H9 (cell line): ENCODE measurements around the gene VDR. TPM values are rescaled to one million over a fixed set of nuclear protein-coding genes. Genes with fewer than 3 reads are reported as not detected.

Experiments
- DNase-seq: peaks from one replicate; pipeline ENCODE4 v3.0.0-alpha.2; 2017
- H2AFZ ChIP-seq: one replicate; pipeline ENCODE4 v1.6.1; 2013; ENCODE audit warnings: mild to moderate bottlenecking, low read length, control low read depth, moderate library complexity
- H2AK5ac ChIP-seq: 2 replicates; pipeline ENCODE4 v1.6.1; 2013; ENCODE audit warnings: low read length, control low read depth, mixed read lengths; ENCODE audit not compliant: insufficient read length
- H2BK120ac ChIP-seq: one replicate; pipeline ENCODE4 v1.6.1; 2013; ENCODE audit warnings: low read depth, mild to moderate bottlenecking, low read length, control low read depth, inconsistent platforms; ENCODE audit not compliant: poor library complexity, severe bottlenecking
- H2BK12ac ChIP-seq: 2 replicates; pipeline ENCODE4 v1.6.1; 2013; ENCODE audit warnings: low read length, control low read depth, mixed read lengths, low read depth; ENCODE audit not compliant: insufficient read length
- H2BK15ac ChIP-seq: 2 replicates; pipeline ENCODE4 v1.6.1; 2013; ENCODE audit warnings: low read depth, low read length, control low read depth
- H2BK20ac ChIP-seq: one replicate; pipeline ENCODE4 v1.6.1; 2013; ENCODE audit warnings: low read depth, mild to moderate bottlenecking, low read length, control low read depth, inconsistent platforms; ENCODE audit not compliant: poor library complexity, severe bottlenecking
- H2BK5ac ChIP-seq: 2 replicates; pipeline ENCODE4 v1.6.1; 2013; ENCODE audit warnings: low read length, control low read depth, mixed read lengths; ENCODE audit not compliant: insufficient read length
- H3K14ac ChIP-seq: 2 replicates; pipeline ENCODE4 v1.6.1; 2013; ENCODE audit warnings: low read length, control low read depth; ENCODE audit not compliant: insufficient read depth
- H3K18ac ChIP-seq: 2 replicates; pipeline ENCODE4 v1.6.1; 2013; ENCODE audit warnings: low read depth, mild to moderate bottlenecking, mixed read lengths, low read length, control low read depth; ENCODE audit not compliant: insufficient read length
- H3K23ac ChIP-seq: 2 replicates; pipeline ENCODE4 v1.6.1; 2013; ENCODE audit warnings: low read length, control low read depth, mixed read lengths, low read depth; ENCODE audit not compliant: insufficient read length
- H3K23me2 ChIP-seq: 2 replicates; pipeline ENCODE4 v1.6.1; 2013; ENCODE audit warnings: low read depth, mild to moderate bottlenecking, mixed read lengths, low read length, control low read depth; ENCODE audit not compliant: insufficient read length, poor library complexity, severe bottlenecking
- H3K27ac ChIP-seq: 2 replicates; pipeline ENCODE4 v1.5.1; 2013; ENCODE audit warnings: low read length, control low read depth, mixed read lengths, low read depth; ENCODE audit not compliant: insufficient read length
- H3K27me3 ChIP-seq: 2 replicates; pipeline ENCODE4 v1.6.1; 2013; ENCODE audit warnings: low read length, control low read depth, inconsistent platforms; ENCODE audit not compliant: insufficient read depth
- H3K4ac ChIP-seq: 2 replicates; pipeline ENCODE4 v1.6.1; 2013; ENCODE audit warnings: low read depth, mild to moderate bottlenecking, control low read depth, inconsistent platforms, low read length, moderate library complexity
- H3K4me1 ChIP-seq: 2 replicates; pipeline ENCODE4 v1.6.1; 2013; ENCODE audit warnings: low read length, control low read depth, inconsistent platforms; ENCODE audit not compliant: insufficient read depth
- H3K4me2 ChIP-seq: 2 replicates; pipeline ENCODE4 v1.6.1; 2013; ENCODE audit warnings: low read length, control low read depth, mixed read lengths; ENCODE audit not compliant: insufficient read length, insufficient read depth
- H3K56ac ChIP-seq: 2 replicates; pipeline ENCODE4 v1.6.1; 2013; ENCODE audit warnings: low read depth, mild to moderate bottlenecking, mixed read lengths, low read length, control low read depth; ENCODE audit not compliant: insufficient read length
- H3K79me1 ChIP-seq: 2 replicates; pipeline ENCODE4 v1.6.1; 2013; ENCODE audit warnings: low read depth, mild to moderate bottlenecking, moderate library complexity, low read length, control low read depth, inconsistent platforms; ENCODE audit not compliant: insufficient read depth, poor library complexity, severe bottlenecking
- H3K79me2 ChIP-seq: 2 replicates; pipeline ENCODE4 v1.6.1; 2013; ENCODE audit warnings: low read length, control low read depth, inconsistent platforms; ENCODE audit not compliant: insufficient read depth
- H3K9ac ChIP-seq: 2 replicates; pipeline ENCODE4 v1.6.1; 2013; ENCODE audit warnings: low read length, control low read depth, mixed read lengths; ENCODE audit not compliant: insufficient read length; ENCODE audit errors: extremely low read depth
- H3K9me3 ChIP-seq: one replicate; pipeline ENCODE4 v1.6.1; 2013; ENCODE audit warnings: low read depth, low read length, inconsistent platforms; ENCODE audit not compliant: control insufficient read depth
- H3T11ph ChIP-seq: one replicate; pipeline ENCODE4 v1.6.1; 2013; ENCODE audit warnings: mild to moderate bottlenecking, low read length, control low read depth, inconsistent platforms
- H4K20me1 ChIP-seq: one replicate; pipeline ENCODE4 v1.6.1; 2013; ENCODE audit not compliant: control insufficient read depth, insufficient read length, insufficient read depth
- H4K5ac ChIP-seq: 2 replicates; pipeline ENCODE4 v1.6.1; 2013; ENCODE audit warnings: low read depth, mild to moderate bottlenecking, mixed read lengths, low read length, control low read depth; ENCODE audit not compliant: insufficient read length
- H4K8ac ChIP-seq: replicated peaks from 2 replicates; pipeline ENCODE4 v1.6.1; 2013; ENCODE audit warnings: low read length, control low read depth, mixed read lengths, low read depth; ENCODE audit not compliant: insufficient read length
- H4K91ac ChIP-seq: 2 replicates; pipeline ENCODE4 v1.6.1; 2013; ENCODE audit warnings: low read depth, mild to moderate bottlenecking, moderate library complexity, mixed read lengths, low read length, control low read depth; ENCODE audit not compliant: insufficient read length
- H3K27ac Mint-ChIP-seq, 3 experiments: 2 replicates in 2 of 3; 3 replicates in 1 of 3; pipeline ENCODE4 v1.8.0; 2020 to 2021; ENCODE audit warnings: mixed read lengths in 3 of 3, mild to moderate bottlenecking in 1 of 3, moderate library complexity in 1 of 3
- H3K27me3 Mint-ChIP-seq: 2 replicates; pipeline ENCODE4 v1.8.0; 2021; ENCODE audit warnings: low read depth, mild to moderate bottlenecking, moderate library complexity, mixed read lengths
- H3K36me3 Mint-ChIP-seq, 3 experiments: 2 replicates in 2 of 3; 3 replicates in 1 of 3; pipeline ENCODE4 v1.8.0; 2020 to 2021; ENCODE audit warnings: low read depth in 3 of 3, mixed read lengths in 3 of 3; ENCODE audit not compliant: insufficient read depth in 1 of 3
- H3K4me1 Mint-ChIP-seq, 2 experiments: 2 replicates each; pipeline ENCODE4 v1.8.0; 2020; ENCODE audit warnings: mixed read lengths in 2 of 2
- H3K4me3 Mint-ChIP-seq, 2 experiments: 2 replicates in 1 of 2; 3 replicates in 1 of 2; pipeline ENCODE4 v1.8.0; 2020 to 2021; ENCODE audit warnings: mild to moderate bottlenecking in 2 of 2, mixed read lengths in 2 of 2, moderate library complexity in 1 of 2
- H3K9me3 Mint-ChIP-seq, 2 experiments: 2 replicates in 1 of 2; 3 replicates in 1 of 2; pipeline ENCODE4 v1.8.0; 2020; ENCODE audit warnings: mild to moderate bottlenecking in 2 of 2, mixed read lengths in 2 of 2, moderate library complexity in 1 of 2
- WGBS: extraction: QIAGEN DNeasy Blood & Tissue Kit; methylation state at CpG from one replicate; pipeline ENCODE4 v1.1.7; 2013; ENCODE audit warnings: missing lambda C conversion rate, low lambda C conversion rate, mixed read lengths; ENCODE audit not compliant: insufficient read length; ENCODE audit errors: extremely low coverage; 5-methylcytosine and 5-hydroxymethylcytosine counted together
- total RNA-seq: library from RNA; stranded (reverse); gene quantifications from 2 replicates; pipeline ENCODE4 v1.2.1, GENCODE V29; 2021
- TF ChIP-seq, protein P1 (sequence below): fragments of 200-600 bp; sonication (generic); conservative IDR thresholded peaks from 3 replicates; pipeline ENCODE4 v1.8.0; 2021; ENCODE audit warnings: antibody characterized with exemption, mild to moderate bottlenecking

VDR gene
- total RNA-seq, 1 experiment from 2014 or later: 0.61 TPM

DNA sequence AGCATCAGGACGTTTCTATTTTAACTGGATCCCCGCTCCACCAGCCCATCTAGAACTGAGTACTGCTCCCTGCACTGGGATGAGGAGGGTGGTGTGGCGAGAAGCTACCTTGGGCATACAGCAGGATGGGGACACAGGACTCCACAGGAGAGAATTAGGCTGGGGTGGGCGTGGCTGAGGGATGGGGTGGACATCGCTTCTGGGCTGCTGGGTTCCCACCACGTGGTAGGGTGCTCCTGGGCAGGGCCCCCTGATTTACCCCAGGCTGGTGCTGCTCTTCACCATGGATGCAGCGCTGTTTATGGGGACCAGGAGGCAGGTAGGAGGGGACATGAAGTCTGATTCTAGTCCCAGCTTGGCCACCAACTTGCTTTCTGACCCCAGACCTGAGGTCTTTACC, 41.9 kb downstream of the VDR start:
- Histone ChIP-seq H2AK5ac (no peak overlapping the region), H4K91ac (no peak overlapping the region), H4K8ac (no peak overlapping the region), H3K79me1 (no peaks in the 10 kb centered on the region), H4K5ac (no peak overlapping the region), H3K4ac (no peak overlapping the region), H2BK15ac (no peak overlapping the region), H3K4me2 (no peak overlapping the region), H2BK120ac (no peak overlapping the region), H2BK5ac (no peak overlapping the region), H3K27me3 (no peaks in the 10 kb centered on the region), H2BK12ac (no peak overlapping the region), H3K4me1 (no peaks in the 10 kb centered on the region), H3K9ac (no peak overlapping the region), H3K9me3 (no peaks in the 10 kb centered on the region), H3K14ac (no peak overlapping the region), H4K20me1 (no peaks in the 10 kb centered on the region), H3K79me2 (no peaks in the 10 kb centered on the region), H3K56ac (no peak overlapping the region), H3K27ac (no peak overlapping the region), H3T11ph (no peak overlapping the region), H3K23ac (no peak overlapping the region), H2AFZ (no peak overlapping the region), H3K23me2 (no peaks in the 10 kb centered on the region), H2BK20ac (no peak overlapping the region), H3K18ac (no peak overlapping the region)
- no CpG with 5 or more reads among the region's 7 CpGs for WGBS
- Mint-ChIP-seq H3K9me3 (no peaks in the 10 kb centered on the region; a peak in 1 of 5 replicates), H3K4me3 (no peak overlapping the region), H3K36me3 (no peaks in the 10 kb centered on the region), H3K27ac (no peak overlapping the region), H3K27me3 (peaks cover 5% of the 10 kb centered on the region), H3K4me1 (no peaks in the 10 kb centered on the region)
- no peak for DNase-seq
- TF ChIP-seq, protein P1, sequence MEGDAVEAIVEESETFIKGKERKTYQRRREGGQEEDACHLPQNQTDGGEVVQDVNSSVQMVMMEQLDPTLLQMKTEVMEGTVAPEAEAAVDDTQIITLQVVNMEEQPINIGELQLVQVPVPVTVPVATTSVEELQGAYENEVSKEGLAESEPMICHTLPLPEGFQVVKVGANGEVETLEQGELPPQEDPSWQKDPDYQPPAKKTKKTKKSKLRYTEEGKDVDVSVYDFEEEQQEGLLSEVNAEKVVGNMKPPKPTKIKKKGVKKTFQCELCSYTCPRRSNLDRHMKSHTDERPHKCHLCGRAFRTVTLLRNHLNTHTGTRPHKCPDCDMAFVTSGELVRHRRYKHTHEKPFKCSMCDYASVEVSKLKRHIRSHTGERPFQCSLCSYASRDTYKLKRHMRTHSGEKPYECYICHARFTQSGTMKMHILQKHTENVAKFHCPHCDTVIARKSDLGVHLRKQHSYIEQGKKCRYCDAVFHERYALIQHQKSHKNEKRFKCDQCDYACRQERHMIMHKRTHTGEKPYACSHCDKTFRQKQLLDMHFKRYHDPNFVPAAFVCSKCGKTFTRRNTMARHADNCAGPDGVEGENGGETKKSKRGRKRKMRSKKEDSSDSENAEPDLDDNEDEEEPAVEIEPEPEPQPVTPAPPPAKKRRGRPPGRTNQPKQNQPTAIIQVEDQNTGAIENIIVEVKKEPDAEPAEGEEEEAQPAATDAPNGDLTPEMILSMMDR: no peak
